Measurements from ENCODE around the gene HTR1D.

DNA sequence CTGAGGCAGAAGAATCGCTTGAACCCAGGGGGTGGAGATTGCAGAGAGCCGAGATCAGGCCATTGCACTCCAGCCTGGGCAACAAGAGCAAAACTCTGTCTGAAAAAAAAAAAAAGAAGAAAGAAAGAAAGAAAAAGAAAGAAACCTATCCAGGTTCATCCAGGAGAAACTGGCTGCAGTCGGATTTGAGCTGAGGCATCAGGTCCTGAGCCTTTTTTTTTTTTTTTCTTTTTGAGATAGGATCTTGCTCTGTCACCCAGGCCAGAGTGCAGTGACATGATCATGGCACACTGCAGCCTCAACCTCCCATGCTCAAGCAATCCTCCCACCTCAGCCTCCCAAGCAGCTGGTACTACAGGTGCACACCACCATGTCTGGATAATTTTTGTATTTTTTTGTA, 26.1 kb downstream of the HTR1D start:
- no peak for TF ChIP-seq CTCF (IDR thresholded peaks at IDR 0.05; ENCODE audit: poor library complexity, severe bottlenecking)
- TF ChIP-seq EZH2 (IDR thresholded peaks at IDR 0.05; ENCODE audit: borderline replicate concordance, insufficient read depth, low read length, poor library complexity, severe bottlenecking) = no peak
- no peak for TF ChIP-seq POLR2AphosphoS5 (IDR thresholded peaks at IDR 0.05)
- TF ChIP-seq, protein P1, sequence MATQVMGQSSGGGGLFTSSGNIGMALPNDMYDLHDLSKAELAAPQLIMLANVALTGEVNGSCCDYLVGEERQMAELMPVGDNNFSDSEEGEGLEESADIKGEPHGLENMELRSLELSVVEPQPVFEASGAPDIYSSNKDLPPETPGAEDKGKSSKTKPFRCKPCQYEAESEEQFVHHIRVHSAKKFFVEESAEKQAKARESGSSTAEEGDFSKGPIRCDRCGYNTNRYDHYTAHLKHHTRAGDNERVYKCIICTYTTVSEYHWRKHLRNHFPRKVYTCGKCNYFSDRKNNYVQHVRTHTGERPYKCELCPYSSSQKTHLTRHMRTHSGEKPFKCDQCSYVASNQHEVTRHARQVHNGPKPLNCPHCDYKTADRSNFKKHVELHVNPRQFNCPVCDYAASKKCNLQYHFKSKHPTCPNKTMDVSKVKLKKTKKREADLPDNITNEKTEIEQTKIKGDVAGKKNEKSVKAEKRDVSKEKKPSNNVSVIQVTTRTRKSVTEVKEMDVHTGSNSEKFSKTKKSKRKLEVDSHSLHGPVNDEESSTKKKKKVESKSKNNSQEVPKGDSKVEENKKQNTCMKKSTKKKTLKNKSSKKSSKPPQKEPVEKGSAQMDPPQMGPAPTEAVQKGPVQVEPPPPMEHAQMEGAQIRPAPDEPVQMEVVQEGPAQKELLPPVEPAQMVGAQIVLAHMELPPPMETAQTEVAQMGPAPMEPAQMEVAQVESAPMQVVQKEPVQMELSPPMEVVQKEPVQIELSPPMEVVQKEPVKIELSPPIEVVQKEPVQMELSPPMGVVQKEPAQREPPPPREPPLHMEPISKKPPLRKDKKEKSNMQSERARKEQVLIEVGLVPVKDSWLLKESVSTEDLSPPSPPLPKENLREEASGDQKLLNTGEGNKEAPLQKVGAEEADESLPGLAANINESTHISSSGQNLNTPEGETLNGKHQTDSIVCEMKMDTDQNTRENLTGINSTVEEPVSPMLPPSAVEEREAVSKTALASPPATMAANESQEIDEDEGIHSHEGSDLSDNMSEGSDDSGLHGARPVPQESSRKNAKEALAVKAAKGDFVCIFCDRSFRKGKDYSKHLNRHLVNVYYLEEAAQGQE (IDR thresholded peaks at IDR 0.05; ENCODE audit: borderline replicate concordance) = no peak
- no peak for TF ChIP-seq EP300 (conservative IDR thresholded peaks at IDR 0.05; ENCODE audit: poor library complexity, severe bottlenecking)
- TF ChIP-seq MXI1 (conservative IDR thresholded peaks at IDR 0.05; ENCODE audit: poor library complexity, severe bottlenecking) = no peak
- TF ChIP-seq RAD21 (conservative IDR thresholded peaks at IDR 0.05) = no peak
